ENCODE measurements around the gene IQGAP2. TPM values are rescaled to one million over a fixed set of nuclear protein-coding genes. Genes with fewer than 3 reads are reported as not detected.
A peak's percentile ranks its signal among the peaks of the same experiment; 100 is the strongest.

IQGAP2 gene
- total RNA-seq, 1 donor from 2014 or later = 8.8 TPM

DNA sequence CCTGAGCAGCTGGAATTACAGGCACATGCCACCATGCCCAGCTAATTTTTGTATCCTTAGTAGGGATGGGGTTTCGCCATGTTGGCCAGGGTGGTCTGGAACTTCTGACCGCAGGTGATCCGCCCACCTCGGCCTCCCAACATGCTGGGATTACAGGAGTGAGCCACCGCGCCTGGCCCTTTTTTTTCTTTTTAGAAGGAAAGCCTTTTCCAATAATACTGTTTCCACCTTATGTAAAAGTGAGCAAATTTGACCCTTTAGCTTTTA, 289.1 kb downstream of the IQGAP2 start:
- Mint-ChIP-seq H3K27ac (ENCODE audit: unreplicated experiment) (peak overlapping the region; percentile 75), H3K4me1 (ENCODE audit: unreplicated experiment) (peaks cover 70% of the 10 kb centered on the region), H3K36me3 (ENCODE audit: unreplicated experiment) (no peaks in the 10 kb centered on the region), H3K4me3 (ENCODE audit: unreplicated experiment) (no peak overlapping the region), H3K27me3 (ENCODE audit: unreplicated experiment) (no peaks in the 10 kb centered on the region), H3K9me3 (ENCODE audit: unreplicated experiment) (no peaks in the 10 kb centered on the region)
- TF ChIP-seq, protein P1, sequence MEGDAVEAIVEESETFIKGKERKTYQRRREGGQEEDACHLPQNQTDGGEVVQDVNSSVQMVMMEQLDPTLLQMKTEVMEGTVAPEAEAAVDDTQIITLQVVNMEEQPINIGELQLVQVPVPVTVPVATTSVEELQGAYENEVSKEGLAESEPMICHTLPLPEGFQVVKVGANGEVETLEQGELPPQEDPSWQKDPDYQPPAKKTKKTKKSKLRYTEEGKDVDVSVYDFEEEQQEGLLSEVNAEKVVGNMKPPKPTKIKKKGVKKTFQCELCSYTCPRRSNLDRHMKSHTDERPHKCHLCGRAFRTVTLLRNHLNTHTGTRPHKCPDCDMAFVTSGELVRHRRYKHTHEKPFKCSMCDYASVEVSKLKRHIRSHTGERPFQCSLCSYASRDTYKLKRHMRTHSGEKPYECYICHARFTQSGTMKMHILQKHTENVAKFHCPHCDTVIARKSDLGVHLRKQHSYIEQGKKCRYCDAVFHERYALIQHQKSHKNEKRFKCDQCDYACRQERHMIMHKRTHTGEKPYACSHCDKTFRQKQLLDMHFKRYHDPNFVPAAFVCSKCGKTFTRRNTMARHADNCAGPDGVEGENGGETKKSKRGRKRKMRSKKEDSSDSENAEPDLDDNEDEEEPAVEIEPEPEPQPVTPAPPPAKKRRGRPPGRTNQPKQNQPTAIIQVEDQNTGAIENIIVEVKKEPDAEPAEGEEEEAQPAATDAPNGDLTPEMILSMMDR (IDR thresholded peaks at IDR 0.05) = no peak
- DNase-seq (ENCODE audit: extremely low spot score, unreplicated experiment) = no peak

DNA sequence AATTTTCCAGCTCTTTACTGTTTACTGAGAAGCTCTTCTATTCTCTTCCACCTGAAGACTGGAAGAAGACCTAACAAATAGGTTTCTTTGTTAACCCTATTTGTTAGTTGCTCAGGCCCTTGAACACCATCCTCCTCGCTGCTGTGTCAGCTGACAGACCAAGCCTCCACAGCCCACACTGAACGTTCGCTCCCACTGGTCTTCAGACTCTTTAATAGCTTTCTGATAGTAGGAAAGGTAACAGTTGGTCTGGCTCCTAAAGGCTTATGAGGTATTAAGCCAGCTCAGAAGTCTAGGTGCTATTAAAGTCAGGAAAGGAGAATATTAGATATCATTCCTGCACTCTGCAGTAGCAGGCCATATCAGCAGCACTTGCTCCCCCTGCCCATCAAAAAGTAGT, 289.6 kb downstream of the IQGAP2 start:
- H3K9me3 Mint-ChIP-seq (ENCODE audit: unreplicated experiment) = no peaks in the 10 kb centered on the region
- DNase-seq (ENCODE audit: extremely low spot score, unreplicated experiment) = no peak
- H3K36me3 Mint-ChIP-seq (ENCODE audit: unreplicated experiment) = no peaks in the 10 kb centered on the region
- H3K27me3 Mint-ChIP-seq (ENCODE audit: unreplicated experiment) = no peaks in the 10 kb centered on the region
- no peak overlapping the region for H3K4me3 Mint-ChIP-seq (ENCODE audit: unreplicated experiment)
- H3K4me1 Mint-ChIP-seq (ENCODE audit: unreplicated experiment) = peaks cover 67% of the 10 kb centered on the region
- TF ChIP-seq, protein P1 (IDR thresholded peaks at IDR 0.05) = no peak
- H3K27ac Mint-ChIP-seq (ENCODE audit: unreplicated experiment) = peak overlapping the region; percentile 75

DNA sequence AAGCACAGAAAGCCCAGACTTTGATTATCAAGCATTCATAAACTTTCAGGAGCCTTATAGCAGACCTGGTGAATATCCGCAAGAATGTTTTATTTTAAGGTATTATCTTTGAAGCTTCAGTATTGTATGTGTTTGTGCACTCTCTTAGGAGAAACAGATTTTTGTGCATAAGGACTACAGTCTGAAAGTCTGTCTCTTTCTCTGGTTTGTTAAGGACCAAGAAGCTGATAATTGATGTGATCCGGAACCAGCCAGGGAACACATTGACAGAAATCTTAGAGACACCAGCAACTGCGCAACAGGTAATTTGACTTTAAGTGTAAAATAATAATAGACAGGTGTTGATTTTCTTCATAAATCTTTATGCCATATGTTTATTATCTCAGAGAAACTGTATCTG, 290.1 kb downstream of the IQGAP2 start:
- H3K36me3 Mint-ChIP-seq (ENCODE audit: unreplicated experiment) = no peaks in the 10 kb centered on the region
- no peak overlapping the region for H3K4me3 Mint-ChIP-seq (ENCODE audit: unreplicated experiment)
- DNase-seq (ENCODE audit: extremely low spot score, unreplicated experiment) = no peak
- no peaks in the 10 kb centered on the region for H3K27me3 Mint-ChIP-seq (ENCODE audit: unreplicated experiment)
- TF ChIP-seq, protein P1 (IDR thresholded peaks at IDR 0.05) = no peak
- H3K27ac Mint-ChIP-seq (ENCODE audit: unreplicated experiment) = peak overlapping the region; percentile 75
- no peaks in the 10 kb centered on the region for H3K9me3 Mint-ChIP-seq (ENCODE audit: unreplicated experiment)
- peaks cover 65% of the 10 kb centered on the region for H3K4me1 Mint-ChIP-seq (ENCODE audit: unreplicated experiment)

DNA sequence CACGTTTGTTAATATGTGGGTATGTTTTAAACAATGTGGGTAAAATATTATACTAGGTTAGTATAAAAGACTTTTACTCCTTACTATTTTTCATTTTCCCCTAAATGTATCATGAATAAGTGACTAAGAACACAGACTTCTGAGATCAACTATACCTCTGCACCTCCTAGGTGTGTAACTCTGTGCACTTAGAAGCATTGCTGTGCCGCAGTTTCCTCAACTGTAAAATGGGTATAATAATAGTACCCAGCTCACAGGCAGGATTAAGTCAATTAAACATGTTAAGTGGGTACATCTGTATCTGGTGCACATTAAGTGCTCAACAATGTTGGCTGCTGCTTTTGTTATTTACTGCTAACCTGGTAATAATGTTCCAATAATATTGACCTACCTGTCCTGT, 291.2 kb downstream of the IQGAP2 start:
- TF ChIP-seq, protein P1 (IDR thresholded peaks at IDR 0.05) = no peak
- H3K36me3 Mint-ChIP-seq (ENCODE audit: unreplicated experiment) = no peaks in the 10 kb centered on the region
- no peak overlapping the region for H3K4me3 Mint-ChIP-seq (ENCODE audit: unreplicated experiment)
- H3K9me3 Mint-ChIP-seq (ENCODE audit: unreplicated experiment) = no peaks in the 10 kb centered on the region
- peaks cover 56% of the 10 kb centered on the region for H3K4me1 Mint-ChIP-seq (ENCODE audit: unreplicated experiment)
- H3K27ac Mint-ChIP-seq (ENCODE audit: unreplicated experiment) = no peak overlapping the region
- DNase-seq (ENCODE audit: extremely low spot score, unreplicated experiment) = no peak
- no peaks in the 10 kb centered on the region for H3K27me3 Mint-ChIP-seq (ENCODE audit: unreplicated experiment)

DNA sequence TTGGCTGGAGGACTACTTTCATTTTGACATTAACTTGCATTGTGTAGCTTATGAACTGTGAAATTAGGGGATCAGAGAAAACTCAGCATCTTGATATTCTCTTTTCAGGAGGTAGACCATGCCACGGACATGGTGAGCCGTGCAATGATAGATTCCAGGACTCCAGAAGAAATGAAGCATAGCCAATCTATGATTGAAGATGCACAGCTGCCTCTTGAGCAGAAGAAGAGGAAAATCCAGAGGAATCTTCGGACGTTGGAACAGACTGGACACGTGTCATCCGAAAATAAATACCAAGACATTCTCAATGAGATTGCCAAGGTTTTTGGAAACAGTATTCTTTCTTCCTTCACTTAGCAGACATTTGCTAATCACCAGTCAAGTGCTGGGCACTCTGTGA, 292.3 kb downstream of the IQGAP2 start:
- Mint-ChIP-seq H3K4me3 (ENCODE audit: unreplicated experiment) (no peak overlapping the region), H3K36me3 (ENCODE audit: unreplicated experiment) (no peaks in the 10 kb centered on the region), H3K4me1 (ENCODE audit: unreplicated experiment) (peaks cover 46% of the 10 kb centered on the region), H3K27ac (ENCODE audit: unreplicated experiment) (no peak overlapping the region), H3K9me3 (ENCODE audit: unreplicated experiment) (no peaks in the 10 kb centered on the region), H3K27me3 (ENCODE audit: unreplicated experiment) (no peaks in the 10 kb centered on the region)
- TF ChIP-seq, protein P1 (IDR thresholded peaks at IDR 0.05) = no peak
- no peak for DNase-seq (ENCODE audit: extremely low spot score, unreplicated experiment)
